ENCODE measurements around the gene SRRM4.

DNA sequence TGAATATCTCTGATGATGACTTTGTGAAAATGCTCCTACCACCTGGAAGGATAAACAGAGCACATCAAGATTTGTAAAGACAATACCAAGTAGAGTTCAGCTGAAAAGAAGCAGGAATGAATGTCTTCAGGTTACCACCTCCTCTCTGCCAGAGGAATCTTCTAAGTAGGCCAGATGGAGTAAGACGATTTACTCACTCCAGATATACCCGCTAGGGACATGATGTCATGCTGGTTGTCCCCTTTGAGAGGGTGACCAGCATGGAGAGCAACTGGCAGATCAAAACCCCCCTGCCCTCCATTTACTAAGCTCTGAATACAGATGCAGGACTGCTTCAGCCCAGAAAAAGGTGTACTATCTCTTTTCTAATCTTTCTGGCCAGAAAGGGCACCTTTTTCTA, 158.1 kb downstream of the SRRM4 start:
- no peak for TF ChIP-seq FOXM1 (IDR thresholded peaks at IDR 0.05; ENCODE audit: borderline replicate concordance)
- TF ChIP-seq ELF4 (IDR thresholded peaks at IDR 0.05) = no peak
- TF ChIP-seq PKNOX1 (IDR thresholded peaks at IDR 0.05) = no peak
- no peak for TF ChIP-seq FOXA1 (IDR thresholded peaks at IDR 0.05)
- TF ChIP-seq SP1 (IDR thresholded peaks at IDR 0.05) = no peak
- TF ChIP-seq NFRKB (IDR thresholded peaks at IDR 0.05) = no peak
- no peak for TF ChIP-seq SUZ12 (IDR thresholded peaks at IDR 0.05)
- TF ChIP-seq FOXK2 (IDR thresholded peaks at IDR 0.05) = no peak
- no peak for TF ChIP-seq BHLHE40 (IDR thresholded peaks at IDR 0.05; ENCODE audit: borderline replicate concordance)
- no peak for TF ChIP-seq L3MBTL2 (conservative IDR thresholded peaks at IDR 0.05)
